Mesendoderm (in vitro differentiated cells): Measurements from ENCODE around the gene CREB1.

Experiments
- DNase-seq: peaks from one replicate; pipeline ENCODE4 v3.0.0; 2013
- H2AK5ac ChIP-seq: 2 replicates; pipeline ENCODE4 v1.6.1; 2013; ENCODE audit warnings: low read length, inconsistent platforms
- H2BK120ac ChIP-seq: 2 replicates; pipeline ENCODE4 v1.6.1; 2013; ENCODE audit warnings: low read depth, mild to moderate bottlenecking, low read length, moderate library complexity, mixed read lengths
- H2BK15ac ChIP-seq: replicated peaks from 2 replicates; pipeline ENCODE4 v1.6.1; 2013; ENCODE audit warnings: low read depth, mild to moderate bottlenecking, moderate library complexity
- H2BK5ac ChIP-seq: 2 replicates; pipeline ENCODE4 v1.6.1; 2013; ENCODE audit warnings: low read length, inconsistent platforms
- H3K18ac ChIP-seq: 2 replicates; pipeline ENCODE4 v1.6.1; 2013; ENCODE audit warnings: mild to moderate bottlenecking, low read length, mixed read lengths
- H3K23ac ChIP-seq: one replicate; pipeline ENCODE4 v1.6.1; 2013; ENCODE audit warnings: low read length
- H3K27ac ChIP-seq: 2 replicates; pipeline ENCODE4 v1.5.1; 2013; ENCODE audit warnings: low read depth, mild to moderate bottlenecking, inconsistent platforms, low read length, moderate library complexity
- H3K27me3 ChIP-seq: 2 replicates; pipeline ENCODE4 v1.6.1; 2013; ENCODE audit warnings: low read length, control low read depth, mild to moderate bottlenecking, inconsistent platforms; ENCODE audit not compliant: insufficient read depth, poor library complexity
- H3K36me3 ChIP-seq: 2 replicates; pipeline ENCODE4 v1.6.1; 2013; ENCODE audit warnings: low read length, inconsistent platforms; ENCODE audit not compliant: control insufficient read depth, insufficient read depth
- H3K4ac ChIP-seq: one replicate; pipeline ENCODE4 v1.6.1; 2013; ENCODE audit warnings: low read depth, mild to moderate bottlenecking, low read length, moderate library complexity
- H3K4me1 ChIP-seq: 2 replicates; pipeline ENCODE4 v1.6.1; 2013; ENCODE audit warnings: low read depth, low read length, inconsistent platforms; ENCODE audit not compliant: control insufficient read depth
- H3K4me2 ChIP-seq: 2 replicates; pipeline ENCODE4 v1.6.1; 2013; ENCODE audit warnings: low read length
- H3K4me3 ChIP-seq: 2 replicates; pipeline ENCODE4 v1.5.1; 2013; ENCODE audit warnings: mild to moderate bottlenecking, low read length
- H3K56ac ChIP-seq: one replicate; pipeline ENCODE4 v1.6.1; 2013; ENCODE audit warnings: low read length
- H3K79me1 ChIP-seq: 2 replicates; pipeline ENCODE4 v1.6.1; 2013; ENCODE audit warnings: low read length, inconsistent platforms
- H3K79me2 ChIP-seq: 2 replicates; pipeline ENCODE4 v1.6.1; 2013; ENCODE audit warnings: mild to moderate bottlenecking, low read length; ENCODE audit not compliant: control insufficient read depth, insufficient read depth
- H3K9ac ChIP-seq: 2 replicates; pipeline ENCODE4 v1.6.1; 2013; ENCODE audit warnings: low read length, inconsistent platforms
- H4K5ac ChIP-seq: one replicate; pipeline ENCODE4 v1.6.1; 2013; ENCODE audit warnings: low read length
- H4K8ac ChIP-seq: one replicate; pipeline ENCODE4 v1.6.1; 2013; ENCODE audit warnings: low read depth, mild to moderate bottlenecking, control low read depth, low read length, moderate library complexity
- WGBS: extraction: QIAGEN DNeasy Blood & Tissue Kit; methylation state at CpG from one replicate; pipeline ENCODE4 v1.1.7; 2013; ENCODE audit warnings: low lambda C conversion rate, missing lambda C conversion rate; ENCODE audit not compliant: insufficient coverage; ENCODE audit errors: extremely low coverage; 5-methylcytosine and 5-hydroxymethylcytosine counted together

Gene CREB1

GRCh38 chr2:207606829-207607228, 77.1 kb downstream of the CREB1 start:
- H3K27ac ChIP-seq = no peak overlapping the region
- H3K36me3 ChIP-seq = no peaks in the 10 kb centered on the region
- H3K56ac ChIP-seq = no peak overlapping the region
- no peak overlapping the region for H3K9ac ChIP-seq
- no peaks in the 10 kb centered on the region for H3K79me2 ChIP-seq
- no peak overlapping the region for H4K8ac ChIP-seq
- no peak overlapping the region for H3K4me2 ChIP-seq
- H3K4me1 ChIP-seq = no peaks in the 10 kb centered on the region
- no CpG with 5 or more reads among the region's 5 CpGs for WGBS
- no peak overlapping the region for H3K18ac ChIP-seq
- H2BK5ac ChIP-seq = no peak overlapping the region
- no peaks in the 10 kb centered on the region for H3K79me1 ChIP-seq
- no peaks in the 10 kb centered on the region for H3K27me3 ChIP-seq
- DNase-seq = no peak
- no peak overlapping the region for H2BK120ac ChIP-seq
- no peak overlapping the region for H4K5ac ChIP-seq
- H3K4ac ChIP-seq = no peak overlapping the region
- H2BK15ac ChIP-seq = no peak overlapping the region
- H2AK5ac ChIP-seq = no peak overlapping the region
- H3K4me3 ChIP-seq = no peak overlapping the region
- H3K23ac ChIP-seq = no peak overlapping the region

GRCh38 chr2:207612714-207613113, 83.0 kb downstream of the CREB1 start:
- H3K23ac ChIP-seq = no peak overlapping the region
- peaks cover 4% of the 10 kb centered on the region for H3K36me3 ChIP-seq
- no peak for DNase-seq
- H3K27me3 ChIP-seq = no peaks in the 10 kb centered on the region
- no peak overlapping the region for H2AK5ac ChIP-seq
- no peak overlapping the region for H3K9ac ChIP-seq
- H3K4ac ChIP-seq = no peak overlapping the region
- no CpG with 5 or more reads among the region's 4 CpGs for WGBS
- H4K8ac ChIP-seq = no peak overlapping the region
- no peak overlapping the region for H4K5ac ChIP-seq
- H2BK120ac ChIP-seq = no peak overlapping the region
- H3K27ac ChIP-seq = no peak overlapping the region
- H3K79me1 ChIP-seq = no peaks in the 10 kb centered on the region
- no peaks in the 10 kb centered on the region for H3K4me1 ChIP-seq
- H3K4me2 ChIP-seq = no peak overlapping the region
- H3K79me2 ChIP-seq = no peaks in the 10 kb centered on the region
- H3K18ac ChIP-seq = no peak overlapping the region
- H2BK5ac ChIP-seq = no peak overlapping the region
- no peak overlapping the region for H3K56ac ChIP-seq
- no peak overlapping the region for H2BK15ac ChIP-seq
- no peak overlapping the region for H3K4me3 ChIP-seq

GRCh38 chr2:207614824-207615223, 85.1 kb downstream of the CREB1 start:
- Histone ChIP-seq H3K27me3 (no peaks in the 10 kb centered on the region), H3K27ac (no peak overlapping the region), H2BK15ac (no peak overlapping the region), H2BK5ac (no peak overlapping the region), H2BK120ac (no peak overlapping the region), H4K8ac (no peak overlapping the region), H4K5ac (no peak overlapping the region), H3K18ac (no peak overlapping the region), H3K79me2 (no peaks in the 10 kb centered on the region), H3K9ac (no peak overlapping the region), H3K4me1 (no peaks in the 10 kb centered on the region), H3K56ac (no peak overlapping the region), H2AK5ac (no peak overlapping the region), H3K4me2 (no peak overlapping the region), H3K79me1 (no peaks in the 10 kb centered on the region), H3K36me3 (peaks cover 7% of the 10 kb centered on the region), H3K4me3 (no peak overlapping the region), H3K4ac (no peak overlapping the region), H3K23ac (no peak overlapping the region)
- no CpG with 5 or more reads among the region's 2 CpGs for WGBS
- no peak for DNase-seq

GRCh38 chr2:207616185-207616584, 86.4 kb downstream of the CREB1 start:
- Histone ChIP-seq H2BK5ac (no peak overlapping the region), H3K27ac (no peak overlapping the region), H3K4me3 (no peak overlapping the region), H3K18ac (no peak overlapping the region), H3K9ac (no peak overlapping the region), H4K5ac (no peak overlapping the region), H4K8ac (no peak overlapping the region), H3K4me2 (no peak overlapping the region), H2AK5ac (no peak overlapping the region), H3K4ac (no peak overlapping the region), H2BK120ac (no peak overlapping the region), H3K56ac (no peak overlapping the region), H3K23ac (no peak overlapping the region), H3K36me3 (peaks cover 7% of the 10 kb centered on the region), H2BK15ac (no peak overlapping the region), H3K79me2 (no peaks in the 10 kb centered on the region), H3K27me3 (no peaks in the 10 kb centered on the region), H3K4me1 (no peaks in the 10 kb centered on the region), H3K79me1 (no peaks in the 10 kb centered on the region)
- no CpG with 5 or more reads among the region's 4 CpGs for WGBS
- no peak for DNase-seq

- Histone ChIP-seq H3K56ac (no peak overlapping the region), H2AK5ac (no peak overlapping the region), H3K4me1 (no peaks in the 10 kb centered on the region), H3K79me1 (no peaks in the 10 kb centered on the region), H4K8ac (no peak overlapping the region), H3K9ac (no peak overlapping the region), H3K27ac (peak overlapping the region; percentile 23), H2BK120ac (no peak overlapping the region), H3K4me3 (no peak overlapping the region), H3K79me2 (no peaks in the 10 kb centered on the region), H2BK15ac (no peak overlapping the region), H4K5ac (no peak overlapping the region), H3K4ac (no peak overlapping the region), H3K23ac (no peak overlapping the region), H3K27me3 (no peaks in the 10 kb centered on the region), H3K4me2 (no peak overlapping the region), H3K18ac (no peak overlapping the region), H3K36me3 (peaks cover 7% of the 10 kb centered on the region), H2BK5ac (no peak overlapping the region)
- peak; percentile 78 for DNase-seq
- no CpG with 5 or more reads among the region's 6 CpGs for WGBS
Measured at GRCh38 chr2:207617011-207617671, 87.4 kb downstream of the CREB1 start.

- H3K4ac ChIP-seq = no peak overlapping the region
- no peak overlapping the region for H2BK15ac ChIP-seq
- DNase-seq = no peak
- H3K36me3 ChIP-seq = peaks cover 7% of the 10 kb centered on the region
- H3K18ac ChIP-seq = no peak overlapping the region
- H2BK120ac ChIP-seq = no peak overlapping the region
- no CpG with 5 or more reads among the region's 4 CpGs for WGBS
- no peak overlapping the region for H4K8ac ChIP-seq
- H3K23ac ChIP-seq = no peak overlapping the region
- H3K56ac ChIP-seq = no peak overlapping the region
- H3K27me3 ChIP-seq = no peaks in the 10 kb centered on the region
- no peak overlapping the region for H3K4me3 ChIP-seq
- H2AK5ac ChIP-seq = no peak overlapping the region
- H3K27ac ChIP-seq = no peak overlapping the region
- H3K79me1 ChIP-seq = no peaks in the 10 kb centered on the region
- no peaks in the 10 kb centered on the region for H3K4me1 ChIP-seq
- no peak overlapping the region for H4K5ac ChIP-seq
- H3K4me2 ChIP-seq = no peak overlapping the region
- no peak overlapping the region for H2BK5ac ChIP-seq
- H3K79me2 ChIP-seq = no peaks in the 10 kb centered on the region
- H3K9ac ChIP-seq = no peak overlapping the region
Measured at GRCh38 chr2:207619764-207620203, 90.0 kb downstream of the CREB1 start.
